Measurements from ENCODE around the gene PKM.

- TF ChIP-seq POLR2A (IDR thresholded peaks at IDR 0.05) (no peak), CTCF (IDR thresholded peaks at IDR 0.05) (no peak), POLR2AphosphoS5 (IDR thresholded peaks at IDR 0.05) (no peak)
Observed at GRCh38 chr15:72205896-72206676, 24.9 kb downstream of the PKM start.

All from upper lobe of left lung (tissue), 4 donors.